HG03342 (cell line): Measurements from ENCODE around the gene GFPT2.

Experiments
- ATAC-seq: cut with Tn5 transposase; IDR thresholded peaks from one replicate; pipeline ENCODE4 v1.9.1; 2021; ENCODE audit warnings: mild to moderate bottlenecking, moderate library complexity; ENCODE audit not compliant: unreplicated experiment

GFPT2 gene

GRCh38 chr5:180379355-180380070 is 26.4 kb upstream of the GFPT2 start:
- no peak for ATAC-seq

GRCh38 chr5:180378438-180379344 is 25.6 kb upstream of the GFPT2 start:
- no peak for ATAC-seq

GRCh38 chr5:180377556-180378197 is 24.5 kb upstream of the GFPT2 start:
- no peak for ATAC-seq

GRCh38 chr5:180376511-180376910 is 23.4 kb upstream of the GFPT2 start:
- no peak for ATAC-seq

- ATAC-seq = no peak
These were observed 22.8 kb upstream of the GFPT2 start for GRCh38 chr5:180375955-180376354.

GRCh38 chr5:180375291-180375690 is 22.2 kb upstream of the GFPT2 start:
- no peak for ATAC-seq

- ATAC-seq = no peak
These were observed 20.7 kb upstream of the GFPT2 start for GRCh38 chr5:180373870-180374269.

- ATAC-seq = no peak
These were observed 20.3 kb upstream of the GFPT2 start for GRCh38 chr5:180373454-180373853.

GRCh38 chr5:180371949-180372348 is 18.8 kb upstream of the GFPT2 start:
- no peak for ATAC-seq

- ATAC-seq = no peak
These were observed 17.9 kb upstream of the GFPT2 start for GRCh38 chr5:180370861-180371641.

GRCh38 chr5:180367991-180368390 is 14.9 kb upstream of the GFPT2 start:
- ATAC-seq = no peak

GRCh38 chr5:180367300-180367699 is 14.2 kb upstream of the GFPT2 start:
- no peak for ATAC-seq

- no peak for ATAC-seq
These were observed 13.2 kb upstream of the GFPT2 start for GRCh38 chr5:180366326-180366725.

GRCh38 chr5:180365829-180366228 is 12.7 kb upstream of the GFPT2 start:
- no peak for ATAC-seq

- ATAC-seq = no peak
These were observed 11.2 kb upstream of the GFPT2 start for GRCh38 chr5:180364306-180364856.

- no peak for ATAC-seq
These were observed 7.2 kb upstream of the GFPT2 start for GRCh38 chr5:180360078-180360957.

GRCh38 chr5:180358694-180359093 is 5.6 kb upstream of the GFPT2 start:
- no peak for ATAC-seq

- ATAC-seq = no peak
These were observed 5.0 kb upstream of the GFPT2 start for GRCh38 chr5:180358179-180358578.

GRCh38 chr5:180354966-180355365 is 1.8 kb upstream of the GFPT2 start:
- no peak for ATAC-seq
